H1 (cell line): ENCODE results near the gene CHRD. TPM values are rescaled to one million over a fixed set of nuclear protein-coding genes. Genes with fewer than 3 reads are reported as not detected.

Experiments used
- CTCF ChIA-PET: fragments of 300-600 bp; sonication (Branson Sonifier 250); formaldehyde crosslinking; loops from one replicate; lab custom pipeline; 2021; ENCODE audit not compliant: partially characterized antibody; lab: Charles Lee
- POLR2A ChIA-PET: fragments of 300-600 bp; sonication (Branson Sonifier 250); formaldehyde crosslinking; loops from one replicate; lab custom pipeline; 2021; ENCODE audit warnings: inconsistent platforms; ENCODE audit not compliant: partially characterized antibody; lab: Charles Lee
- DNase-seq, 2 experiments: peaks; one replicate each; pipeline versions ENCODE4 v3.0.0 to v3.0.0-alpha.2; 2010 to 2022; ENCODE audit warnings: low spot score in 2 of 2, low read depth in 1 of 2, mixed read lengths in 1 of 2
- FAIRE-seq: peaks from 2 replicates; lab custom pipeline; 2011; peaks lifted over from hg19 to GRCh38; lab: Jason Lieb, UNC
- H2AFZ ChIP-seq: 2 replicates; pipeline ENCODE4 v1.8.1; 2012; ENCODE audit warnings: low read length, inconsistent platforms
- H2AK5ac ChIP-seq: 2 replicates; pipeline ENCODE4 v1.6.1; 2013; ENCODE audit warnings: low read depth, low read length
- H2BK120ac ChIP-seq: replicated peaks from 2 replicates; pipeline ENCODE3; 2013; ENCODE audit warnings: low read depth, low read length, inconsistent platforms
- H2BK12ac ChIP-seq: 2 replicates; pipeline ENCODE4 v1.6.1; 2013; ENCODE audit warnings: low read depth, low read length
- H2BK15ac ChIP-seq: 2 replicates; pipeline ENCODE4 v1.6.1; 2013; ENCODE audit warnings: low read length
- H2BK20ac ChIP-seq: 2 replicates; pipeline ENCODE4 v1.6.1; 2013; ENCODE audit warnings: low read length
- H2BK5ac ChIP-seq: 2 replicates; pipeline ENCODE4 v1.6.1; 2013; ENCODE audit warnings: low read depth, low read length
- H3K14ac ChIP-seq: 2 replicates; pipeline ENCODE4 v1.6.1; 2013; ENCODE audit warnings: inconsistent platforms; ENCODE audit not compliant: insufficient read length
- H3K18ac ChIP-seq: 2 replicates; pipeline ENCODE4 v1.6.1; 2013; ENCODE audit warnings: low read length; ENCODE audit errors: extremely low read depth
- H3K23ac ChIP-seq: 2 replicates; pipeline ENCODE4 v1.6.1; 2013; ENCODE audit warnings: inconsistent platforms; ENCODE audit not compliant: insufficient read length
- H3K23me2 ChIP-seq: 2 replicates; pipeline ENCODE4 v1.6.1; 2013; ENCODE audit warnings: low read depth, low read length
- H3K27ac ChIP-seq: 2 replicates; pipeline ENCODE4 v1.6.1; 2011; ENCODE audit warnings: low read depth, low read length, inconsistent platforms
- H3K27me3 ChIP-seq, 4 experiments: replicated peaks in 1 of 4; 1 replicate in 1 of 4; 2 replicates in 3 of 4; pipeline versions ENCODE4 v1.6.1 to v1.8.1; 2011 to 2013; ENCODE audit warnings: low read length in 3 of 4, mild to moderate bottlenecking in 3 of 4, inconsistent platforms in 2 of 4, mixed read lengths in 2 of 4, moderate library complexity in 1 of 4; ENCODE audit not compliant: control insufficient read depth in 3 of 4, insufficient read depth in 3 of 4; ENCODE audit errors: extremely low read depth in 1 of 4
- H3K36me3 ChIP-seq, 4 experiments: 2 replicates each; pipeline versions ENCODE4 v1.6.1 to v1.8.1; 2011 to 2013; ENCODE audit warnings: mild to moderate bottlenecking in 4 of 4, low read length in 3 of 4, moderate library complexity in 2 of 4, control low read depth in 1 of 4, inconsistent platforms in 1 of 4; ENCODE audit not compliant: insufficient read depth in 4 of 4, control insufficient read depth in 2 of 4
- H3K4ac ChIP-seq: replicated peaks from 2 replicates; pipeline ENCODE3; 2013; ENCODE audit warnings: low read length, low read depth, mixed read lengths, inconsistent platforms; ENCODE audit not compliant: insufficient read length
- H3K4me1 ChIP-seq, 4 experiments: replicated peaks in 1 of 4; 1 replicate in 1 of 4; 2 replicates in 3 of 4; pipeline versions ENCODE4 v1.6.1 to v1.8.1; 2011 to 2013; ENCODE audit warnings: low read length in 3 of 4, inconsistent platforms in 2 of 4, mixed read lengths in 1 of 4; ENCODE audit not compliant: insufficient read depth in 4 of 4, control insufficient read depth in 3 of 4
- H3K4me2 ChIP-seq, 2 experiments: 2 replicates each; pipeline versions ENCODE4 v1.6.1 to v1.8.1; 2011 to 2013; ENCODE audit warnings: low read depth in 2 of 2, low read length in 2 of 2, control low read depth in 1 of 2, inconsistent platforms in 1 of 2, mild to moderate bottlenecking in 1 of 2; ENCODE audit not compliant: insufficient read depth in 1 of 2
- H3K4me3 ChIP-seq, 4 experiments: fragments of 200-600, 300-600 bp in 1 of 4; sonication (generic), shearing (Covaris generic), sonication (Bioruptor Twin) in 1 of 4; 2 replicates each; pipeline versions ENCODE4 v1.5.1 to v1.8.1; 2011 to 2016; ENCODE audit warnings: low read length in 4 of 4, low read depth in 3 of 4, control low read depth in 2 of 4, inconsistent platforms in 2 of 4, mild to moderate bottlenecking in 2 of 4, mixed read lengths in 1 of 4, moderate library complexity in 1 of 4; ENCODE audit not compliant: insufficient read depth in 2 of 4; ENCODE audit errors: extremely low read depth in 1 of 4
- H3K56ac ChIP-seq: replicated peaks from 2 replicates; pipeline ENCODE3; 2013; ENCODE audit warnings: low read depth, mild to moderate bottlenecking, mixed read lengths, low read length, inconsistent platforms; ENCODE audit not compliant: insufficient read length
- H3K79me1 ChIP-seq: 2 replicates; pipeline ENCODE4 v1.6.1; 2013; ENCODE audit warnings: low read depth, low read length, control low read depth
- H3K79me2 ChIP-seq, 2 experiments: 2 replicates each; pipeline versions ENCODE4 v1.6.1 to v1.8.1; 2012 to 2013; ENCODE audit warnings: low read length in 2 of 2, mild to moderate bottlenecking in 2 of 2, inconsistent platforms in 1 of 2; ENCODE audit not compliant: insufficient read depth in 2 of 2, control insufficient read depth in 1 of 2
- H3K9ac ChIP-seq, 4 experiments: replicated peaks in 1 of 4; 1 replicate in 1 of 4; 2 replicates in 3 of 4; pipeline versions ENCODE4 v1.6.1 to v1.8.1; 2011 to 2013; ENCODE audit warnings: low read depth in 3 of 4, low read length in 3 of 4, control low read depth in 2 of 4, mild to moderate bottlenecking in 2 of 4, moderate library complexity in 2 of 4, inconsistent platforms in 1 of 4; ENCODE audit errors: extremely low read depth in 1 of 4
- H3K9me3 ChIP-seq, 2 experiments: 2 replicates each; pipeline versions ENCODE4 v1.6.1 to v1.8.1; 2012 to 2013; ENCODE audit warnings: mild to moderate bottlenecking in 2 of 2, moderate library complexity in 2 of 2, control low read depth in 1 of 2, inconsistent platforms in 1 of 2, low read depth in 1 of 2, low read length in 1 of 2, mixed read lengths in 1 of 2; ENCODE audit not compliant: insufficient read depth in 2 of 2
- H4K20me1 ChIP-seq, 2 experiments: replicated peaks in 1 of 2; 2 replicates each; pipeline versions ENCODE3 to v1.8.1; 2011 to 2013; ENCODE audit warnings: inconsistent platforms in 2 of 2, low read length in 2 of 2, mild to moderate bottlenecking in 1 of 2; ENCODE audit not compliant: insufficient read depth in 2 of 2, control insufficient read depth in 1 of 2
- H4K5ac ChIP-seq: 2 replicates; pipeline ENCODE4 v1.6.1; 2013; ENCODE audit warnings: low read length, low read depth, mixed read lengths, inconsistent platforms; ENCODE audit not compliant: insufficient read length
- H4K8ac ChIP-seq: 2 replicates; pipeline ENCODE4 v1.8.0; 2013; ENCODE audit warnings: mild to moderate bottlenecking, moderate library complexity, low read length, inconsistent platforms; ENCODE audit not compliant: insufficient read depth; ENCODE audit errors: extremely low read depth
- H4K91ac ChIP-seq: replicated peaks from 2 replicates; pipeline ENCODE3; 2013; ENCODE audit warnings: low read length, mixed read lengths, inconsistent platforms; ENCODE audit not compliant: insufficient read length
- ASH2L ChIP-seq: fragments of 200-600, 300-600 bp; sonication (generic); IDR thresholded peaks from one replicate; pipeline ENCODE4 v1.7.1; 2017; ENCODE audit warnings: low read length
- BCL11A ChIP-seq, 2 experiments: IDR thresholded peaks; one replicate each; pipeline ENCODE4 v1.6.1; 2011; ENCODE audit warnings: low read depth in 2 of 2, low read length in 2 of 2, mild to moderate bottlenecking in 2 of 2
- FOSL1 ChIP-seq: IDR thresholded peaks from 2 replicates; pipeline ENCODE4 v1.6.1; 2011; ENCODE audit warnings: mild to moderate bottlenecking, low read depth, low read length, moderate library complexity; ENCODE audit not compliant: insufficient read depth
- HDAC2 ChIP-seq, 2 experiments: fragments of 300-600 bp in 1 of 2; sonication (generic) in 1 of 2; IDR thresholded peaks; 2 replicates each; pipeline ENCODE4 v1.6.1; 2011 to 2012; ENCODE audit warnings: low read depth in 2 of 2, low read length in 2 of 2, mild to moderate bottlenecking in 2 of 2, moderate library complexity in 2 of 2, borderline replicate concordance in 1 of 2, inconsistent platforms in 1 of 2
- JUN ChIP-seq: IDR thresholded peaks from 2 replicates; pipeline ENCODE4 v1.6.1; 2011; ENCODE audit warnings: low read depth, mild to moderate bottlenecking, improper control_type of control experiment, low read length
- RNF2 ChIP-seq: fragments of 200-900, 300-1000 bp; sonication (generic); IDR thresholded peaks from 2 replicates; pipeline ENCODE4 v1.7.1; 2016; ENCODE audit warnings: borderline replicate concordance, low read depth, mild to moderate bottlenecking, antibody characterized with exemption, low read length; ENCODE audit not compliant: poor library complexity, severe bottlenecking; ENCODE audit errors: missing control alignments
- SIN3A ChIP-seq, 2 experiments: IDR thresholded peaks in 1 of 2; conservative IDR thresholded peaks in 1 of 2; 2 replicates each; pipeline ENCODE4 v1.6.1; 2011 to 2012; ENCODE audit warnings: low read length in 2 of 2, improper control_type of control experiment in 1 of 2, low read depth in 1 of 2, mild to moderate bottlenecking in 1 of 2
- SIX5 ChIP-seq: IDR thresholded peaks from 2 replicates; pipeline ENCODE4 v1.6.1; 2011; ENCODE audit warnings: mild to moderate bottlenecking, low read depth, low read length
- SP1 ChIP-seq: IDR thresholded peaks from 2 replicates; pipeline ENCODE4 v1.6.1; 2011; ENCODE audit warnings: low read depth, low read length
- TAF7 ChIP-seq: optimal IDR thresholded peaks from 2 replicates; pipeline ENCODE3; 2011; ENCODE audit warnings: low read depth, mild to moderate bottlenecking, inconsistent platforms, low read length, moderate library complexity, borderline replicate concordance
- TEAD4 ChIP-seq: IDR thresholded peaks from 2 replicates; pipeline ENCODE4 v1.6.1; 2012; ENCODE audit warnings: low read depth, low read length, inconsistent platforms, mixed read lengths
- USF2 ChIP-seq: IDR thresholded peaks from 2 replicates; pipeline ENCODE4 v1.6.1; 2011; ENCODE audit warnings: low read length, improper control_type of control experiment
- WGBS, 2 experiments: shearing (Covaris generic) in 1 of 2; methylation state at CpG; one replicate each; pipeline versions ENCODE4 v1.1.6 to v1.1.7; 2013 to 2015; ENCODE audit warnings: low lambda C conversion rate in 2 of 2, mixed read lengths in 2 of 2, inconsistent platforms in 1 of 2, low coverage in 1 of 2, missing lambda C conversion rate in 1 of 2; ENCODE audit not compliant: insufficient replicate concordance in 2 of 2, insufficient coverage in 1 of 2, insufficient read length in 1 of 2; ENCODE audit errors: extremely low coverage in 1 of 2, missing lambda C conversion rate in 1 of 2; 5-methylcytosine and 5-hydroxymethylcytosine counted together
- polyA plus RNA-seq, 7 experiments: library from polyadenylated mRNA; depleted of rRNA in 3 of 7; stranded (reverse) in 5 of 7; unstranded in 2 of 7; fragments of >200 nt in 5 of 7; fragments of 200-250 nt in 2 of 7; gene quantifications; 1 replicate in 5 of 7; 2 replicates in 1 of 7; 4 replicates in 1 of 7; pipeline versions ENCODE4 v1.2.1 to v1.2.3, GENCODE V29; 2011 to 2013; ENCODE audit warnings: missing spikeins in 2 of 7, mixed read lengths in 2 of 7
- total RNA-seq: library from RNA; stranded (reverse); fragmentation: NEBNext Ultra II Directional; extraction: Animal tissue kit (Norgen Biotek cat#: 25700); gene quantifications from 2 replicates; pipeline ENCODE4 v1.2.1, GENCODE V29; 2021

CHRD gene
- total and polyA plus RNA-seq, 2 of the 8 experiments (the other 6 are each of a cell fraction or from before 2014, with no cell fraction given), result 0.62 to 0.86 TPM

DNA sequence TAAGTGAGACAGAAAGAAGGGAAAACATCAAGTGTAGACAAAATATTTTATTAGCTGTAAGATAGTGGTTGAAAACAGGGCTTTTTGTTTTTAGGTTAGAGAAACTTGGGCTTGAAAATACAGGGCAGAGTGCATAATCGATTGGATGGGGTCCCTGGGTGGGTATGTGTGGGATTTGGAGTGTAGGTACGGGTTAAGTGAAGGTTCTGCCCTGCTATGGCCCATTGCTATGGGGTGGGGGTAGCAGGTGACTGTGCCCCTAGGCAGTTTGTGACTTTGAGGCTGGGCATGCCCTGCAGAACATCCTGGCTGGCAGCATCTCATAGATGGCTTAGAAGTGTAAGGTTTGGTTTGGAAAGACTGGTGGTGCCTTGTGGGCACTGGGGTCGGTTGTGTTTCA, 46.2 kb upstream of the CHRD start:
- Histone ChIP-seq H2AFZ (no peak overlapping the region), H3K27me3 (no peaks in the 10 kb centered on the region), H3K27ac (no peak overlapping the region), H3K23me2 (peaks cover 12% of the 10 kb centered on the region), H3K23ac (no peak overlapping the region), H3K14ac (no peak overlapping the region), H3K4me3 (no peak overlapping the region), H3K9me3 (no peaks in the 10 kb centered on the region), H3K79me1 (peaks cover 11% of the 10 kb centered on the region), H3K79me2 (0 out of 4 replicates have a peak, but pooled peaks cover 0 to 2% of the 10 kb centered on the region in 2 experiments), H2BK20ac (no peak overlapping the region), H2BK120ac (no peak overlapping the region)
- TF ChIP-seq USF2 (no peak), ASH2L (no peak), SIX5 (no peak), HDAC2 (IDR thresholded peaks at IDR 0.05; ENCODE audit: borderline replicate concordance in 1 of 2, low read depth in 2 of 2, low read length in 2 of 2) (no peak), FOSL1 (no peak), TEAD4 (no peak), SP1 (no peak), TAF7 (no peak), BCL11A (IDR thresholded peaks at IDR 0.05; ENCODE audit: low read depth in 2 of 2, low read length in 2 of 2) (no peak), JUN (no peak), SIN3A (conservative IDR thresholded peaks at IDR 0.05 in 1 of 2, IDR thresholded peaks at IDR 0.05 in 1 of 2; ENCODE audit: low read depth in 1 of 2, low read length in 2 of 2) (no peak), RNF2 (no peak)
- TF ChIP-seq, all 59 proteins: peak for 0
- no peak overlapping the region for H3K56ac ChIP-seq
- no peak overlapping the region for H4K91ac ChIP-seq
- no peak overlapping the region for H3K4me2 ChIP-seq
- no peak overlapping the region for H2BK12ac ChIP-seq
- no peak overlapping the region for H2BK15ac ChIP-seq
- CTCF ChIA-PET, result interaction anchor here (1.2 kb wide), 1 partner anchor 18 kb away, joined by 4 read pairs; no protein-coding TSS in a partner anchor
- POLR2A ChIA-PET, result interaction anchor here (1.0 to 2.0 kb wide), 4 partner anchors 9 to 15 kb away, joined by 3 to 16 read pairs (median 9); no protein-coding TSS in a partner anchor
- H3K4me1 ChIP-seq, result peaks cover 0 to 22% (median 16%) of the 10 kb centered on the region in 4 experiments; a peak in 6 of 7 replicates
- no peak overlapping the region for H3K4ac ChIP-seq
- peaks cover 15 to 31% of the 10 kb centered on the region in 2 experiments for H4K20me1 ChIP-seq
- no peak overlapping the region for H2BK5ac ChIP-seq
- FAIRE-seq, result no peak
- peak overlapping the region in 1 of 4 experiments; percentile 8; a peak in 2 of 7 replicates for H3K9ac ChIP-seq
- no peak overlapping the region; the same call in 1 of the 2 replicates for H4K8ac ChIP-seq
- DNase-seq, result no peak
- H4K5ac ChIP-seq, result no peak overlapping the region
- no peak overlapping the region for H3K18ac ChIP-seq
- 82% methylated on average over 3 of the region's 3 CpGs; no CpG with 5 or more reads in 1 of the 2 experiments for WGBS, 2 experiments
- peaks cover 35 to 62% (median 54%) of the 10 kb centered on the region in 4 experiments for H3K36me3 ChIP-seq
- no peak overlapping the region for H2AK5ac ChIP-seq
